Loucy (cell line): Measurements from ENCODE around the gene MRPL22.

Experiments used
- EZH2phosphoT487 ChIP-seq: fragments of 200-600 bp; IDR thresholded peaks from 2 replicates; pipeline ENCODE4 v1.6.1; 2018; ENCODE audit warnings: antibody characterized with exemption, mild to moderate bottlenecking, moderate library complexity, borderline replicate concordance
- TF ChIP-seq, protein P1 (sequence below): fragments of 200-600 bp; sonication (generic); conservative IDR thresholded peaks from 2 replicates; pipeline ENCODE4 v1.5.1; 2014; ENCODE audit warnings: mild to moderate bottlenecking, antibody characterized with exemption, low read length

DNA sequence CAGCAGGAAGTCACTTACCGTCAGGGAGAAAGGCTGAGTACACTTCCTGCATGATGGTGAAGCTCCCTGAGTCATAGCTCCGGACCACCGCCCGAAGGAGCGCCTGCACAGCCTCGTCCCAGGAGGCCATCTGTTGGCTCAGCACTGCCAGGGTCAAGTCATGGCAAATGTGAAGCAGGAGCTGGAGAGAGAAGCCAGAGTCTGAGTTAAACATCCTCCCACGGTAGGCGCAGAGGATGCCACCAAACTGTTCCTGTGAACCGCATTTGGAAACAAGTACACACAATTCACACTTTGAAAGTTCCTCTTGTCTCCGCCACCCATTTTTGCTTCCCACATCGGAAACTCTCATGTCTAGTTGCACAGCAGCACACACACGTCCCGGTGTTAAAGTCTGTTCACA lies 48.5 kb upstream of the MRPL22 start:
- TF ChIP-seq, protein P1, sequence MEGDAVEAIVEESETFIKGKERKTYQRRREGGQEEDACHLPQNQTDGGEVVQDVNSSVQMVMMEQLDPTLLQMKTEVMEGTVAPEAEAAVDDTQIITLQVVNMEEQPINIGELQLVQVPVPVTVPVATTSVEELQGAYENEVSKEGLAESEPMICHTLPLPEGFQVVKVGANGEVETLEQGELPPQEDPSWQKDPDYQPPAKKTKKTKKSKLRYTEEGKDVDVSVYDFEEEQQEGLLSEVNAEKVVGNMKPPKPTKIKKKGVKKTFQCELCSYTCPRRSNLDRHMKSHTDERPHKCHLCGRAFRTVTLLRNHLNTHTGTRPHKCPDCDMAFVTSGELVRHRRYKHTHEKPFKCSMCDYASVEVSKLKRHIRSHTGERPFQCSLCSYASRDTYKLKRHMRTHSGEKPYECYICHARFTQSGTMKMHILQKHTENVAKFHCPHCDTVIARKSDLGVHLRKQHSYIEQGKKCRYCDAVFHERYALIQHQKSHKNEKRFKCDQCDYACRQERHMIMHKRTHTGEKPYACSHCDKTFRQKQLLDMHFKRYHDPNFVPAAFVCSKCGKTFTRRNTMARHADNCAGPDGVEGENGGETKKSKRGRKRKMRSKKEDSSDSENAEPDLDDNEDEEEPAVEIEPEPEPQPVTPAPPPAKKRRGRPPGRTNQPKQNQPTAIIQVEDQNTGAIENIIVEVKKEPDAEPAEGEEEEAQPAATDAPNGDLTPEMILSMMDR, result no peak
- no peak for TF ChIP-seq EZH2phosphoT487
